Kidney capillary endothelial cell (primary cell): ENCODE data around the gene ISOC1.

Source experiments
- DNase-seq: peaks from one replicate; pipeline ENCODE4 v3.0.0-alpha.2; 2018; ENCODE audit warnings: low spot score

ISOC1 gene

GRCh38 chr5:129094924-129095899 is 663 bp downstream of the ISOC1 start:
- DNase-seq = no peak

GRCh38 chr5:129096382-129096991 is 1.9 kb downstream of the ISOC1 start:
- DNase-seq = no peak

- DNase-seq = no peak
Observed at GRCh38 chr5:129097498-129098296, 3.1 kb downstream of the ISOC1 start.

GRCh38 chr5:129098488-129099183 is 4.1 kb downstream of the ISOC1 start:
- no peak for DNase-seq

- DNase-seq = no peak
Observed at GRCh38 chr5:129099184-129099569, 4.6 kb downstream of the ISOC1 start.

- DNase-seq = no peak
Observed at GRCh38 chr5:129101794-129102193, 7.2 kb downstream of the ISOC1 start.

GRCh38 chr5:129103397-129103796 is 8.8 kb downstream of the ISOC1 start:
- DNase-seq = no peak

- no peak for DNase-seq
Observed at GRCh38 chr5:129104915-129105455, 10.4 kb downstream of the ISOC1 start.

- no peak for DNase-seq
Observed at GRCh38 chr5:129107637-129108036, 13.1 kb downstream of the ISOC1 start.

GRCh38 chr5:129110742-129111141 is 16.2 kb downstream of the ISOC1 start:
- DNase-seq = no peak

- DNase-seq = no peak
Observed at GRCh38 chr5:129111351-129111750, 16.8 kb downstream of the ISOC1 start.

- DNase-seq = no peak
Observed at GRCh38 chr5:129112295-129112694, 17.7 kb downstream of the ISOC1 start.

- DNase-seq = no peak
Observed at GRCh38 chr5:129113867-129114266, 19.3 kb downstream of the ISOC1 start.

GRCh38 chr5:129114539-129115193 is 20.1 kb downstream of the ISOC1 start:
- no peak for DNase-seq

GRCh38 chr5:129115680-129116079 is 21.1 kb downstream of the ISOC1 start:
- DNase-seq = no peak

GRCh38 chr5:129116797-129117196 is 22.2 kb downstream of the ISOC1 start:
- DNase-seq = no peak

GRCh38 chr5:129118405-129118804 is 23.9 kb downstream of the ISOC1 start:
- no peak for DNase-seq

- DNase-seq = no peak
Observed at GRCh38 chr5:129118826-129119225, 24.3 kb downstream of the ISOC1 start.

- DNase-seq = no peak
Observed at GRCh38 chr5:129120158-129120581, 25.6 kb downstream of the ISOC1 start.

GRCh38 chr5:129122560-129122959 is 28.0 kb downstream of the ISOC1 start:
- DNase-seq = no peak

GRCh38 chr5:129124608-129125007 is 30.1 kb downstream of the ISOC1 start:
- DNase-seq = no peak
